Stimulated activated CD4-positive, alpha-beta T cell treated with anti-CD3 and anti-CD28 coated beads, Interleukin-2, amount 100 ng/mL, for 48 hours (primary cell): ENCODE data around the gene OARD1.

Experiments used
- DNase-seq, 2 donors: peaks; one replicate each; pipeline ENCODE4 v3.0.0-alpha.2; 2020

Gene OARD1

DNA sequence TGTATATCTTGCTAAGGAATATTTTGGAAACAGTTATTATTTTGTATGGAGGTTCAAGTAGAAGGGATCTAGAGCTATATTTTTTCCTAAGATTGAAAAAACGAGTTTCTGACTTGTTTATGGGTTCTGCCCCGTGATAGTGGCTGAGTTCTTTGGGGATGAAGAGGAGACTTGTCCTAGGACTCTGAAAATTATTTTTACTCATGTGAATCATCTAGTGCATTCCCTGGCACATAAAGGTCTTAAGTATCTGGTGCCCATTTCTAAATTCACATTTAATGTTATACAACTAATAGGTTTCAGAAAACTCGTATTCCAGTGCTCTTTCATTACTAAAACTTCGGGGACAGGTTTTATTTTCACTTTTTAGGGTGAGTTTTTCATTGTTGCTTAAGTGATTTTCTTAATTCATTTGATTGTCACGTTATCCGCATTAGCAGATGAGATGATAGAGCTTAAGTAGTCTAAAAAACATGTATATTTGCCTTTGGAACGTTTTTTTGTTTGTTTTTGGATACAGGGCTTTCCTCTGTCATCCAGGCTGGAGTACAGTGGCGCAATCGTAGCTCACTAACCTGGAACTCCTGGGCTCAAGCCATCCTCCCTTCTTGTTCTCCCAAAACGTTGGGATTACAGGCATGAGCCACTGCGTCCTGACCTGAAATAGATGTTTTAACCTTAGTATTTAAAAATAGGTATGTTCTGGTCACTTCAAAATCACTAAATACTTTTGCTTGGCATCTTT, 2.7 kb upstream of the OARD1 start:
- no peak for DNase-seq

GRCh38 chr6:41073968-41074691, 2.0 kb upstream of the OARD1 start:
- no peak for DNase-seq

DNA sequence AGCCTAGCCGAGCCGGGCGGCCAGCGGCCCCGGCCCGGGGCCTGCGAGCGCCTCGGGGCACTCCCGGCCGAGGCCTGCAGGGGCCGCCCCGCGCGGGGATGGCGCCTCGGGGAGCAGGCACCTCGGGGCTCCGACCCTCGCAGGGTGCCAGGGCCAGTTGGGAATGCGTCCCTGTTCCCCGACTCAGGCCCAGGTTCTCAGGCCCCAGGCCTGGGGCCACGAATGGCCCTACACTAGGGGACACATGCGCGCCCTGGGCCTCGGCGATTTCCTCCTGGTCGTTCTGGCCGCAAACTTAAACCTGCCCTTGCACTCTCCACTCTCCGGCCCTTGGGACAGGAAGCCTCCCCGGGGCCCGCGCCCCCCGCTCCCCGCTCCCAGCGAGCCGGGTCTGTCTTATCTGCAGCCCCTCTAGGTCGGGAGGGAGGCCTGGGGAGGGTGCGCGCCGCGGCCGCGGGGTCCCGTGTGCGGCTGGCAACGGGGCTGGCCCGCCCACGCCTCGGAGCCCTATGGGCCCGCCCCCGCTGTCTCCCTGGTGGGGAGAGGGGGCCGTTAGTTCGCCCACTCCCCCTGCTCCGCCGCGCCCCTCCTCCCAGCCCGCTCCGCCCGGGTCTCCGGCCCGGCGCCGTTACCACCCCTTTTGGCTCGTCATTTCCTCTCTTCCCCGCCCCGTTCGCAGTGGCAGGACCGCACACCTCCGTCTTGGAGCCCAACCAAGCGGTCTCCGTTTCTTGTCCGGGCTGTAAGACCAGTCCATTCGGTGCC, 1.2 kb upstream of the OARD1 start:
- peak; percentile 66 to 70 for DNase-seq

- DNase-seq, result peak in 1 of 2 donors; percentile 99
Measured at GRCh38 chr6:41072836-41073202, 663 bp upstream of the OARD1 start, which contains the start of gene NFYA. TSS of gene NFYA (plus strand) at chr6:41072974. CDS start at chr6:41079090, 6,116 bp downstream.

DNA sequence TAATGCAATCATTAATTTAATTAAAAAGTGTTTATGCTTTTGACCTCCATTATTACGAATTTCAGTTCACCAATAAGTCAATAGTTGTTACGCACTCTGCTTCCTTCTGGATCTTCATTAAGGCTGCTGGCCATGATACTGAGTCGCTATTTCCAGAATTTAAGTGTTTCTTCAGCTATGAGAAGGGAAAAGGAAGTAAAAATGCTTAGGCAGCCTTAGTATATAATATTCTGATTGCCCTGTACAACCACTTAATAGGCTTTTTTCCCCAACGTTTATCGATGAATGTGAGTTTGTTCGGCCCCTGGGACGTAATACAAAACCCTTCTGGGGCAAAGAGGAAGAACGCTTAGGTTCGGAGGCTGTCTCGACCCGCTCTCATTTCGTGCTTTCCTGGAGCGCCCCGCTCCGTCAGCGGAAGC, 644 bp downstream of the OARD1 start:
- DNase-seq, result no peak

DNA sequence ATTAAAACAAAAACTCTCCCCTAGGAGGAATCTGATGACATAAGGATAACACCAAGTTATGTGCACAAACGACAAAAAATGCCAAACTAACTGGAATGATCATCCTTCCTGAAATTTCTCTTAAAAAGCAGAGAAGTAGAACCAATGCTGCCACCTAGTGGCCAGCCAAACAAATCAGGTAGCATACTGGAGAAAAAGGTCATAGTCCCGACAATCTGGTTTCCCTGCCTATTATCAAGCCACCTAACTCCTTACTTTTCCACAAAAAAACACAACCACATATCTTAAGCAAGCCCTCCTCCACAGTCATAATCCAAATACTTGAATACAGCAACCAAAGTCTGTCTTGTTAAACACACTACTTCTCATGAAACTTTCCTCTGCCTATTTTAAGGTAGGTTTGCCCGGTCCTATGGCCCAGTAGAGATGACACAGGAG, 5.3 kb downstream of the OARD1 start:
- peak; percentile 60 for DNase-seq

DNA sequence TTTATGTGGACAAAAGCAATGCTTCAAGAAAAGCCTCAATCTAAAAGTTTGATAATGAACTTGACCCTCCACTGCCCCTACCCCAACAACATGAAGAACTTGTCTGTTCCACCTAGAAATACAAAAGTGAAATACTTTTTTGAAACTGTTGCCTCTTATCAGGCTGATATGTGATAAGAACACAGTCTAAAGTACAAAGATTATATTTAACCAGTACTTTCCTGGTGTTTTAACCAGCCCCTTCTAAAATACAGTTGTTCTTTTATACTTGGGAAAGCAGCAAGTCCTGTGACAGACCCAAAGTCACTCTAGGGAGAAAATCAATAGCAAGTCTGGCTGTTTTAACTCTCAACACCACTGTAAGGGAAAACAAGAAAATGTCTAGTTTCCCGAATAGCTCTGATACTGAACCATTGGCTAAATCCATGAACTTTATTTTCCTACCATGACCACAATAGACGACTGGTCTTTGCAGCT, 6.6 kb downstream of the OARD1 start:
- no peak for DNase-seq

- no peak for DNase-seq
Measured at GRCh38 chr6:41064841-41065240, 7.3 kb downstream of the OARD1 start.

GRCh38 chr6:41063884-41064285, 8.3 kb downstream of the OARD1 start:
- no peak for DNase-seq

DNA sequence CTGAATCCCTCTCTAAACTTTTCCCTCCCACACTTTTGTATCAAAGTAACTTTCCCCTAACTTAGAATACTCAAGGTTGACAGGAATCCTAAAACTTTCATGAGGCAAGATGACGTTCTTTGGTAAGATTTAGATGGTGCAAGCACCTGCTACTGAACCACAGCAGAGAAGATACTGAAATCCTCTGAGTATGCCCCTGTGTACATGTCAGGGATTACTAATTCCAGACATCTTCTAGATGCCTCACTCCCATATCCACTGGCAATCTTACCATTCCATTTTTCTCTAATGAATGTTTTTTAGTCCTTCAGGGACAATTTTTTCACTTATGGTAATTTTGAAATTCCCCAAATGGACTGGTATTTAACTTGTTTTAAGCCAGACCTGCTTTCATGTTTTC, 10.1 kb downstream of the OARD1 start:
- no peak for DNase-seq

DNA sequence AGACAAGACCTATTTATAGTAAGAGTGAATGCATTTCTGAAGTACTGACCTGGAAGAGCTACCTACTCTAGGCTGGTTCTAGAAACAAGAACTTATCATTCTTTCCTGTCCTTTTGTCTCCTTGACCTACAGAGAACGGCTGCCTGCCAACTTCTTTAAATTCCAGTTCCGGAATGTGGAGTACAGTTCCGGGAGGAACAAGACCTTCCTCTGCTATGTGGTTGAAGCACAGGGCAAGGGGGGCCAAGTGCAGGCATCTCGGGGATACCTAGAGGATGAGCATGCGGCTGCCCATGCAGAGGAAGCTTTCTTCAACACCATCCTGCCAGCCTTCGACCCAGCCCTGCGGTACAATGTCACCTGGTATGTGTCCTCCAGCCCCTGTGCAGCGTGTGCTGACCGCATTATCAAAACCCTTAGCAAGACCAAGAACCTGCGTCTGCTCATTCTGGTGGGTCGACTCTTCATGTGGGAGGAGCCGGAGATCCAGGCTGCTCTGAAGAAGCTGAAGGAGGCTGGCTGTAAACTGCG, 10.9 kb downstream of the OARD1 start:
- no peak for DNase-seq

DNA sequence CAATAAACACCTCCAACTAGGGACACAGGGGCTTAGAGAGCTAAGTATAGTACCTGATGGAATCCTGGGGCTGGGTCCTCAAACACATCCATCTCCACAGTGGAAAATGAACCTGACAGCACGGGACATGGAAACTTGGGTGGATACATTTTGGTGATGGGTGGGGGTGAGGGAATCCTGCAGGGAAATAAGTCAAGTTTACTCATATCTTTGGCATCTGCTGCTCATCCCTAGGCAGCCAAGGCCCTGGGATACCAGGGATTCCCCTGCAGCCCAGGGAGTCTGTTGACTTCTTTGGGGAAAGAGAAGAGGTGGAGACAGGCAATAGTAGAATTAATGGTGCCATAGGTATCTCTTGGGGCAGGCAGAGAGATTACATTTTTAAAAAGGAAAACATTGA, 12.6 kb downstream of the OARD1 start:
- DNase-seq, result no peak

- no peak for DNase-seq
Measured at GRCh38 chr6:41058783-41059181, 13.4 kb downstream of the OARD1 start.

DNA sequence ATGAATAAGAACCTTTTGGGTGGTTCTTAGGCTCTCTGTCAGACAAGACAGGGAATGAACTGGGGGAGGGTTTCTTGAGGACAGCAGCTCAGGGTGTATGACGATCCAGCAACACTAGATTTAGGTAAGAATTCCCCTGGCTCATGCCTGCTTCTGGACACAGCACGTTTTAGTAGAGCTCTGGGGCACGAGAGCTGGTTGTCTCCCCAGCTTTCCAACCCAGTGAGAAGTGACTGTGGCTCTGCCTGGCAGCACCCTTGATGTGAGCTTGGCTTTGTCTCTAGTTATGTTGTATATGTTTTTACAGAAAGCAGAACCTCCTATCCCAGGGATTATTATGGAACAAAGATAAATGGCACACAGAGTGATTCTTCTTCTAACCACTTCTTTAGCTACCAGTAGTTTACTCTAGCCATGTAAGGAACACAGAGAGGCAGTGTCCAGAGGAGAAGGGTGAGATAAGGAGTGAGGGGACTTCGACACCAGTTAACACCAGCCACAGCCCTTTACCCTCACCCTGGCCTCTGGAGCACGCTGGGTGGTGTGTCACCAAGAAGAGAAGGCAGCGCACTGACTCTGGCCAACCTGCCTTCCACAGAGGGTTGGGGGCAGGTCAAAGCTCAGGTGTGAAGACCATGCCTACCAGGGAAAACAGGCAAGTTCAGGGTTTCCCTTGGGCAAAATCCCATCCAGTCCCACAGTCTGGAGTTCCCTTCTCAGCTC, 15.2 kb downstream of the OARD1 start:
- DNase-seq, result no peak

DNA sequence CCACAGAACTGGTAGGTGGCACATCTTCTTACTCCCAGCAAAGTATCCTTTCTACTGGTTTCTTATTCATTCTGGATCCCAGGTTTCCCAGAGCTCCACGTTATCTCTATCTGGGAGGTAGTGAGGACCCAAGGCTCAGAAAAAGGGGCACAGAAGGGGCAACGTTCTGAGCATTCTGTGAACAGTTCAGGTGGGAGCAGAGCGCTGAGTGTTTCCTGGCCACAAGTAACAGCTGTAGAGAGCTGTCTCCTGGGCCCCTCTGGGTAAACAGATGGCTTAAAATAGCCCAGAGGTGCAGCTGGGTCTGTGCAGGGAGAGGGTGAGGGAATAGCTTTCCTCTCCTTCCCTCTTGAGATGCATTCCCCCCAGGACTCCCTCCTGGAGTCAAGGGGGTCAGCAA, 17.0 kb downstream of the OARD1 start:
- DNase-seq, result no peak

- no peak for DNase-seq
Measured at GRCh38 chr6:41054511-41054910, 17.6 kb downstream of the OARD1 start.

- no peak for DNase-seq
Measured at GRCh38 chr6:41053041-41053440, 19.1 kb downstream of the OARD1 start, which contains the start of gene APOBEC2. TSS of gene APOBEC2 (plus strand) at chr6:41053202. CDS start at chr6:41053348, 146 bp downstream.

GRCh38 chr6:41051873-41052272, 20.3 kb downstream of the OARD1 start:
- DNase-seq, result no peak

DNA sequence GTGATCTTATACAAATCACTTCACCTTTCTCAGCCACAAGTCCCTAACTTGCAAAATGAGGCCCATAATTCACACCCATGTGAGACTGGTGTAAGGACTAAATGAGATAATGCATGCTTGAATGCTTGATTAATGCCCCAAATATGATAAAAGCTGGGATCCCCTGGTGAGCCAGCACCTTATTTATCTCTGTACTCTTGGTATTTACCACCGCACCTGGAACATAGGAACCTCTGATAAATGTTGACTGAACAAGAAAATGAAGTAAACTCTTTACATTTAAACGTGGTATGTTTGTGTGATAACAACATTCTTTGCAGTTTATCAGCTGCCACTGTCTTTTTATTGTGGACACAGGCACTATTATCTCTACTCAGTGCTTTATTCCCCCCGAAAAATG, 21.6 kb downstream of the OARD1 start:
- DNase-seq, result no peak

DNA sequence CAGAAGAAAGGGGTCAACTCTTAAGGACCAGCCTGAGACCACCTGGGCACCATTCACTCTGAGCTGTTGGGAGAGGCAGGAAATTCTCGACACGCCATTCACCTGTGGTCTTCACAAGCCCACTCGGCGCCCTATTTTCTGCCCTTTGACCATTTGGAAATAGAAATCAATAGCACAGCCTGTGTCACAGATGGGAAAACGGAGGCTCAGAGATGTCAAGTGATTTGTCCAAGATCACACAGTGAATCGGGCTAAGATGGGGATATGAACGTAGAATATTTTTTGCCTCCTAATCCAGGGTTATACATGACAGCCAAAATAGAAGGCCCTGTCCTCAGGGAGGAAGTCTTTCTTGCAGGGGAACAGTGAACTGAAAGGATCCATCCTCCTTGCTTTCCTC, 22.2 kb downstream of the OARD1 start:
- DNase-seq, result no peak

GRCh38 chr6:41049521-41049920, 22.6 kb downstream of the OARD1 start:
- no peak for DNase-seq
